Putamen (tissue), 1 donor: Measurements from ENCODE around the gene NUP210.

Experiments
- DNase-seq: peaks from one replicate; pipeline ENCODE4 v3.0.0-alpha.2; 2016; ENCODE audit warnings: low spot score

The NUP210 gene

GRCh38 chr3:13323822-13324221, 96.3 kb downstream of the NUP210 start:
- no peak for DNase-seq

GRCh38 chr3:13322324-13322723, 97.8 kb downstream of the NUP210 start:
- no peak for DNase-seq

GRCh38 chr3:13319564-13320220, 100.4 kb downstream of the NUP210 start:
- no peak for DNase-seq

GRCh38 chr3:13318626-13319470, 101.3 kb downstream of the NUP210 start:
- DNase-seq = no peak

- DNase-seq = peak; percentile 45
Measured at GRCh38 chr3:13317596-13318320, 102.4 kb downstream of the NUP210 start.

- DNase-seq = no peak
Measured at GRCh38 chr3:13316603-13317002, 103.5 kb downstream of the NUP210 start.

DNA sequence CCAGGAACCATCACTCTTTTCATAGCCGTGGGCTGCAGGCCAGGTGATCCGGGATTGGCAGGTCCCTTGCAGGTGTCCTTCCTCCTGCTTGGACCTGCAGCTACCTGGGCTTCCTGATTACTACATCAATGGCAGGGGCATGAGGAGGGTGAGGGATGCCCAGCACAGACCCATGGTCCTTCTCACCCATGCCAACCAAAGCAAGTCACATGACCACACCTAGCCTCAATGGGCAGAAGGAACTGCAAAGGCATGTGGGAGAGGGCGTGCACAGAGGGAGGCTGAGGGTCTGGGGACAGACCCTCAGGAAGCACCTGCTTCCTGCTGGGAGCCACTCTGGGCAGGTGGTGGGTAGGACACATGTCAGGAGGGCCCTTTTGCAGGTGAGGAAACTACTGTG, 105.2 kb downstream of the NUP210 start:
- DNase-seq = no peak

DNA sequence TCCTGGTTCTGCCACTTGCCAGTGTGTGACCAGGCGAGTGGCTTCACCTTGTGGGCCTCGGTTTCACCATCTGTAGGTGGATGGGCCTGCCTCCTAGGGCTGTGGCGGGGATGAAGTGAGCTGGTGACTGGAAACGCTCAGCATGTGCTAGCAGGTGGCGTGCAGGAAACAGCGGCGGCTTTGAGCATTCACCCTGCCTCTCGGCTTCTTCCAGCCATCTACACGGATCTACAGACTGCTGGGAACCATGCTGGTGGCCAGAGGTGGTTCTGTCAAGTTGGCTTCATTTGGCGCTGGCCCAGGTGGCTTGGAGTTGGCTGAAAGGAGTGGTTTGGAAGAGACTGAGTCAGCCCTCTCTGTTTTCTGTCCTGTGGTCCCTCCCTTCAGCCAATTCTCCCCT, 106.3 kb downstream of the NUP210 start:
- no peak for DNase-seq

GRCh38 chr3:13309004-13309403, 111.1 kb downstream of the NUP210 start:
- DNase-seq = no peak

- DNase-seq = no peak
Measured at GRCh38 chr3:13308380-13308801, 111.7 kb downstream of the NUP210 start.

GRCh38 chr3:13307041-13307440, 113.1 kb downstream of the NUP210 start:
- no peak for DNase-seq

DNA sequence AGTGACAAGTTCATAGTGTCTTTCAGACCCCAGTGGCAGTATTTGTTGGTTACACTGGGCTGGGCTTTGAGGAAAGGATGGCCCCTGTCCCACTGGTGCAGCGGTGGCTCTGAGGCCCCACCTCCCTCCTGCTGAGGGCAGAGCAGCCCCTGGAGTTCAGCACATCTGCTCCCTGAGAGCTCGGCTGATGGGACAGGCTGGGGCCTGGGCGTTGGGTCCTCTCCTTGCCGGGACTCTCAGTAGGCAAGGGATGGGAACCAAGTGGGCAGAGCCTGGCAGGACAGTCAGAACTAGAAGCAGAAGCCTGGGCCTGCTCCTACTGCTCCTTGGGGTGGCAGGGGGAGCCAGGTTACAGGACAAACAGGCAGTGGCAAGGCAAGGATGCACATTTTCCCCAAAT, 114.5 kb downstream of the NUP210 start:
- no peak for DNase-seq

- DNase-seq = no peak
Measured at GRCh38 chr3:13303410-13303809, 116.7 kb downstream of the NUP210 start.

DNA sequence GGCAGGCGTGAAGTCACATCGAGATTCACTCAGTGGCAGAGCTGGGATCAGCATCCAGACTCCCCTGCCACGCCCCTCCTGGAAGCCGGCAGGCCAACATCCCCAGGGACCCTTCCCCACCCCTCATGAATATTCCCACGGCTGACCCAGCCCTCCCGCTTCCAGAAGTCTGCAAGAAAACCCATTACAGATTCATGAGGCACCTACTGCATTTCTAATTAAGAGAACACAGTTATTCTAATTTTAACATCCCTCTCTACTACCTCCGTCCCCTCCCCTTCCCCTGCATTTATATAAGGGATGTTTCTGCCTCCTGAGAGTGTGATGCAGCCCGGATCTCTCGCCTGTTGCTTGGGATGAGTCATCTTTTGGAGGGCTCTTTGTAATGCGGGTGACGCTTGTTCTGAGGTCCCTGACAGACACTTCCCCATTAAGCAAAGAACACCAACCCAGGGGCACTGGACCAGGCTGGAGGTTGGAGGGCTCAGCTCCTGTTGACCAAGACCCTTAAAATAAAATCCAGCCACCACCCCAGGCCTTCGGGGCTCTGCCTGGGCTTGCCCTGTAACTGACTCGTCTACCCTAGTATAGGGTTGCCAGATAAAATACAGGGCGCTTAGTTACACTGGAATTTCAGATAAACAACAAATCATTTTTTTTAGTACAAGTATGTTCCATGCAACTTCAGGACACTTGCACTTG, 118.7 kb downstream of the NUP210 start:
- peak; percentile 77 for DNase-seq

DNA sequence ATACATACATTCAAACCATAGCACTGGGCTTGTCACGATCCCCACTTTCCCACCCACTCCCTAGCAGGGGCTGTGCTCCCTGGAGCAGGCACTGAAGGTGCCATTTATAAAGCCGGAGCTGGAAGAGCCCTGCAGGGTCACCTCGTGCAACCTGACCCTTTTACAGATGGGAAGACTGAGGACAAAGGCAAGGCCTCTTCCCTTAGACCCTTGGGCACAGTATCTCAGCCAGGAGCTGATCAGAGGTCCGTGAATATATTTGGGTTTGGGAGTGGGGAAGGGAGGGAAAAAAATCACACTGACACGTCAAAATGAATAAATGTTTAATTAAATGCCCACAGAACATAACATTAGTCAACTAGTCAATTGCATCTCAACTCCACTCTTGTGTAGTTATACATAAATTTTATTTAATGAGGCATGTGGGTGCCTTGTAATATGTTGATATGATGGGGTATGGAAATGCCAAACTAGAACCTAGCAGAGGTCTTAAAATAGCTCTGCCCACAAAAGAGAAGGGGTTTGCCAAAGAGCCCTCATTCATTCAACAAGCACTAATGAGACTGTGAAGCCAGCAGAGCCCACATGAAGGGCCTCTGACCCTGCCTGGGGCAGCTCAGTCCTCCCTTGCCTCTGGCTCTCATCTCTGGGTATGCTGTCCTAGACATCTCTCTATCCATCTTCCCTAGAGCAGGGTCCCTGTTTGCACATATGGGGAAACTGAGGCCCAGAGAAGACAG, 119.4 kb downstream of the NUP210 start:
- no peak for DNase-seq

DNA sequence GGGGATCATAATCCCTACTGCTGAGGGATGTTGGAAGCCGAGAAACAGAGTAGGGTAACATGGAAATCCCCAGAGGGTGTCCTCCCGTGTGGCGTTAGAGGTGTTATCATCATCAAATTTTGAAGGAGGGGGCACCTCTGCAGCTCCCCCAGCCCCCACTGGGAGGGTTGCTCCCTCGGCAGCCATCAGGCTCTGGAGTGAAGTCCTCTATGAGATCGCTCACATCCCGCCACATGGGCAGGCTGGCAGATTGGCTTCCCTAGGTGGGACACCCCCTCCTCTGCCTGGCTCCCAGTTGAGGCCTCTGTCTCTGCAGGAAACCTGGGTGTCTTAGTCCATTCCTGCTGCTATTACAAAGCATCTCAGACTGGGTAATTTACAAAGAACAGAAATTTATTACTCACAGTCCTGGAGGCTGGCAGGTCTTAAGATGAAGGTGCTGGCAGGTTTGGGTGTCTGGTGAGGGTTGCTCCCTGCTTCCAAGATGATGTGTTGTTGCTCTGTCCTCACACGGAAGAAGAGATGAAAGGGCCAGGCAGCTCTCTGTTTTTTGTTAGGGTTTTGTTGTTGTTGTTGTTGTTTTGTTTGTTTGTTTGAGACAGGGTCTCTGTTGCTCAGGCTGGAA, 120.5 kb downstream of the NUP210 start:
- no peak for DNase-seq

DNA sequence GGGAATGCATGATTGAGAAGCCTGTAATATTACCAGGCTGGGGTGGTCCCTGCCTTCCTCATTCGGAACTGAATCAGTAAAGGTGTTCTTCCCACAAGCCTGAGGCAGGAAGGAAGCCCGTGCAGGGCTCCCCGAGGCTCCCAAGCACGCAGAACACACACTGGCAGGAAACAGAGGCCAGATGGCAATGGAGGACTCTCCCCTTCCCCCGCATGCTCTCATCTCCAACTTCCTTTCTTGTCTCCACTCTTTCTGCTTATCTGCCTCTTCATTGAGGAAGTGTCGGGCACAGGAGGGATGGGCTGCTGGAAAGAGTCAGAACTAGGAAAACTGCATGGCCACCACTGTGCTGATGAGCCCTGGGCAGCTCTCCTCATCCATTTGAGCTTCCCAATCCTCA, 123.5 kb downstream of the NUP210 start:
- no peak for DNase-seq

DNA sequence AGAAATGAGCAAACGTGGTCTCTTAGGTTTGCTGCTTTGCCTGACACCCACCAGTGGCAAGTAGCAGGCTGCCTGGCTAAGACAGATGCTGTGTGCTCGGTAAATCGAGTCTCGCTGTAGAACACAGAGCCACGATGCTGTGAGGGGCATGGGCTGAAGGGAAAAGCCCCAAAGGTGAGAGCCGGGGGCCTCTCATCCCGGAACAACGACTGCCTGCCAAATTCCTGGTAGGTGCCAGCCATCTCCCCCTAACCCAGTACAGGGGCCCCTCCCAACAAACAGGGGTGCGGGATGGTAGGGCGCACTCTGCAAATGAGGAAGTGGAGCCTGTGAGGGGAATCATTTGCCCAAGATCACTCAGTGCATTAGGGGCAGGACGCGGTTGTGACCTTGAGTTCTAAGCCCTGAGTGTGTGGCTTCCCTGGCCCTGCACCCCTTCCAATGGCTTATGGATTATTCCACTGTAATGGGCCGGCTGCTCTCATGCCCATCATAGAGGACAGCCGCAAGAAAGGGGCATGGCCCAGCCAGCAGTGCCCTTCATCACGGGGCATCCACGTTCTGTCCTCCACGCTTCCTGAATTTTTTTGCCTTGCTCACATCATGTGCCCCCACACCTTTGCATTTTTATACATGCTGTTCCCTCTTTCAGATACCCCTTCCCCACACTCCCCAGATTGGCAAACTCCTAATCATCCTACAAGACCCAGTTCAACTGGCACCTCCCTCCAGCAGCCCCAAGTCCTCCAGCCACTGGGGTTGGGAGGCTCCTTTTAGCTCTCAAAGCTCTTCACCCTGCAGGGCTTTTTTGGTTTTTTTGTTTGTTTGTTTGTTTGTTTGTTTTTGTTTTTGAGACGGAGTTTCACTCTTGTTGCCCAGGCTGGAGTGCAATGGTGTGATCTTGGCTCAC, 125.4 kb downstream of the NUP210 start:
- DNase-seq = no peak

- no peak for DNase-seq
Measured at GRCh38 chr3:13292375-13292774, 127.7 kb downstream of the NUP210 start.

DNA sequence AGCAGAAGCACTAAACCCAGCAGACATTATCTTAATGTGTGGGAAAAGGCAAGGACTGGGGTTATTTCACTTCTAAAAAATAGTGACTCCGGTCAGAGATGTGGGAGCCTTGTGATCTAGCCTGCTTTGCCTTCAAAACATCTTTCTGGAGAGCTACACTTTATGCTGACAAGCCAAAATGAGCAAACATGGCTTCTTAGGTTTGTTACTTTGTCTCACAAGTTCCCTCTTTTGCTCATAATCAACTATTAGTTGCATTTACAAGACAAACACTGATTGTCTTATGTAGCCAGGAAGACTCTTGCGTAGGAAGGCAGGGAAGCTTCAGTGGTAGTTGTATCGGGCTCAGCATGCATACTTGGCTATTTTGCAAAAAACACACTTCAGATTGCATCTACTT, 129.2 kb downstream of the NUP210 start:
- no peak for DNase-seq
